NCI-H187 (cell line): Measurements from ENCODE around the gene BRPF3.

ENCODE experiments used
- DNase-seq, 2 experiments: peaks; one replicate each; lab custom pipeline; 2025; lab: John Stamatoyannopoulos, UW

The BRPF3 gene

DNA sequence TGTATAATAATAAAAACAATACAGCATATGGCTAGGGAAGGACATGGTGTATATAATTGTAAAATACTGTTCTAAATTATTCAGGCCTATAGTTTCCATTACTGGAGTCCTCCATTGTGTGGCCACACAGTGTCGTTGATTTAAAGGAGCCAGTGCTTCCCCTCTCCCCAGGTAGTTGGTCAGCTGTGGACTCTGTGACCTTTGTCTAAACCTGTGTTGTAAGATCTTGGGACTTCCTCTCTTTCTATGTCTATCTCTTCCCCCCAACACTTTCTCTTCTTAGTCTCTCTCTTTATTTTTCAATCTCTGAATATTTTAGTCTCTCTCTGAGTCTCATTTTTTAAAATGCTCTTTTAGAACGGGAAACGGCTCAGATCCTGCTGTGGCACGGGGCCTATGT is 35.6 kb downstream of the BRPF3 start:
- no peak for DNase-seq

GRCh38 chr6:36235309-36235708 is 38.8 kb downstream of the BRPF3 start:
- DNase-seq: no peak

GRCh38 chr6:36235862-36236261 is 39.3 kb downstream of the BRPF3 start:
- no peak for DNase-seq

GRCh38 chr6:36239774-36240173 is 43.2 kb downstream of the BRPF3 start:
- no peak for DNase-seq

DNA sequence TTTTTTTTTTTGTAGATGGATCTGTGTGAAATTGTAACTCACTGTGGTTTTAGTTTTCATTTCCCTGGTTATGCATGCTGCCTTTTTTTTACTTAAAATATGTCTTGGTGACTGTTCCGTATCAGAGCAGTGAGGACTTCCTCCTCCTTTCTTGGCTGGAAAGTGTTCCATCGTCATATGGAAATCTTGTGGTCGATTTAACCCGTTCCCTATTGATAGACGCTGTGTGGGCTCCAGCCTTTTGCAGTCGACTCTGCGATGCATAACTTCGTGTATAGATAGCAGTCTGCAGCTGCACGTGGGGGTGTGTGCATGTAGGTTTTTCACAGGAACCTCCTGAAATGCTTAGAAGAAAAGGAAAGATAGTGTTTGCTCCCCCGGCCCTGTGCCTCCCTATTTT is 45.2 kb downstream of the BRPF3 start:
- DNase-seq: no peak

GRCh38 chr6:36242161-36242560 is 45.6 kb downstream of the BRPF3 start:
- DNase-seq: no peak

DNA sequence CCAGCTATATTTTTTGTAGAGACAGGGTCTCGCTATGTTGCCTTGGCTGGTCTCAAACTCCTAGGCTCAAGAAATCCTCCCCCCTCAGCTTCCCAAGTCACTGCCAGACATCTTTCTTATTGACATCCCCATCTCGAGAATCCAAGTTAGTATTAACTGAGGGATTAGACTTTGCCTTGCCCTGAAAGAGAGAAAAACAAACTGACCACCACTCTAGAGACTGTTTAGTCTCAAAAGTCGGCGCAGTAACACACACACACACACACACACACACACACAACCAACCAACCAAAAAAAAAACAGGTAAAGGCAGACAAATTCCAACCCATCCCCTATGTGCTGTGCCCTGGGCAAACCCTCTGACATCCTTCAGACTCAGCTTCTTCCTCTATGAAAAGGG is 46.1 kb downstream of the BRPF3 start:
- DNase-seq: no peak

DNA sequence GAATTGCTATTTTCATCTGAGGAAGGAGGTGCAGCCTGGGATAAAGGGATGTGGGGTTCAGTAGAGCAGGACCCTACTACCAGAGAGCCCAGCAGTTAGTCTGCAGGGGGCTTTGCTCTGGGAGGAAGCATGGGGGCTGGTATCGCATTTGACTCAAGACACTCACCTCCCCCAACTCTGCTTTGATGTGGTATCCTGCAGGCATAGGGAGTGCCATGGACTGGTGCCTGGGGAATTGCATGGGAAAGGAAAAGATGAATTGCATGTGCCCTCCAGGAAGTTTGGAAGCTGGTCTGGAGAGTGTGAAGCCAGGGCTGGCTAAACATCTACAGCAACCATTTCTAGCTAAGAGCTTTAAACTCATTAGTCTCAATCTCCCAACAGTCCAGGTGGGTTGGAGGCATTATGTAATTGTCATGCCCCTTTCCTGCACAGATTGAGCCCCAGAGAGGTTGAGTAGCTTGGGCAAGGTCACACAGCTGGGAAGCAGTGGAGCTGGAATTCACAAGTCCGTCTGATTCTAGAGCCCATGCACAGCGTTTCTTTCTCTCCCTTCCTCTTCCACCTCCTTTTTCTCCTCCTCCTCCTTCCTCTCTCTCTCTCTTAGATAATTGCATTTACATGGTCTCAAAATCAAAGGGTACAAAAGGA is 47.1 kb downstream of the BRPF3 start:
- no peak for DNase-seq

DNA sequence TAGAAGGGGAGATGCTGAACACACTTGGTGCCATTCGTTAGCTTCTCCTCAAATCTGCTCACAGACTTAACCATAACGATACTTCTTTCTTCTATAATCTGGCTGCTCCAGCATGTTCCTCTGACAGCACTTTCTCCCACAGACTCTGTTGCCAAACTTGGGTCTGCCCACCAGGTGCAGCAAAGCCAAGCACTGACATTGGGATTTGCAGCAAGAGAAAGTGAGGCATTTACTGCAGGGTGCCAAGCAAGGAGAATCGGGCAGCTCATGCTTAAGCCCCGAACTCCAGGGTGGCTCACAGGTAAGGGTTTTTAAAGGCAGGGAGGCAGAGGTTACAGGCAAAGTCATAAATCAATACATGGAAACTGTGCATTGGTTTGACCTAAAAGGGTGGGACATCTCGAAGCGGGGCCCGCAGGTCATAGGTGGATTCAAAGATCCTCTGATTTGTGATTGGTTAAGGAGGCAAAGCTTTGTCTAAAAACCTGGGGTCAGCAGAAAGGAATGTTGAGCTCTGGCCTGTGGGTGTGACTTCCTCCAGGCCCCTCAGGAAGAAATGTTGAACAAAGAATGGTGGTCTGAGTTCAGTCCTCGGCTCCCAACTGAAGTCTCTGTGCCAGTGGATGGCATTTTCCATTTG is 48.2 kb downstream of the BRPF3 start:
- no peak for DNase-seq

DNA sequence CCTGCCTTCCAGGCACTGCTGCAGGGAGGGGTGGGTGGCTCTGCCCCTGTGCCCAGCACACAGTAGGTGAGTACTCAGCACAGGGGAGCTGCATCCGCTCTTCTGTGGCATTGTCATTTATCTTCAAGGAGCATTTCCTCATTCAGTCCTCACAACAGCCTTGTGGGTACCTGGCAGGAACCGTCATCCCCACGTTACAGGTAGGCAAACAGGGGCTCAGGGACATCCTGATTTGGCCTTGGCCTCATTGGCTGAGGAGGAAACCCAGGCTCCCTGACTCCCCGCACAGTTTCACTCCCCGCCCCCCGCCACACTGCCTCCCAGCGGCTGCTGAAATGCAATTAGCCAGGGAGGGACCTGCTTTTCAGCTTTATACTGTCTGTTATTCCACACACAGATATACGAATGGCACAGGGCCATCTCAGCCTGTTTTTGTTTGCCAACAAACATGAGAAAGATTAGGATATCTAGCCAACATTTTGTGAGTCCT is 49.1 kb downstream of the BRPF3 start:
- no peak for DNase-seq

DNA sequence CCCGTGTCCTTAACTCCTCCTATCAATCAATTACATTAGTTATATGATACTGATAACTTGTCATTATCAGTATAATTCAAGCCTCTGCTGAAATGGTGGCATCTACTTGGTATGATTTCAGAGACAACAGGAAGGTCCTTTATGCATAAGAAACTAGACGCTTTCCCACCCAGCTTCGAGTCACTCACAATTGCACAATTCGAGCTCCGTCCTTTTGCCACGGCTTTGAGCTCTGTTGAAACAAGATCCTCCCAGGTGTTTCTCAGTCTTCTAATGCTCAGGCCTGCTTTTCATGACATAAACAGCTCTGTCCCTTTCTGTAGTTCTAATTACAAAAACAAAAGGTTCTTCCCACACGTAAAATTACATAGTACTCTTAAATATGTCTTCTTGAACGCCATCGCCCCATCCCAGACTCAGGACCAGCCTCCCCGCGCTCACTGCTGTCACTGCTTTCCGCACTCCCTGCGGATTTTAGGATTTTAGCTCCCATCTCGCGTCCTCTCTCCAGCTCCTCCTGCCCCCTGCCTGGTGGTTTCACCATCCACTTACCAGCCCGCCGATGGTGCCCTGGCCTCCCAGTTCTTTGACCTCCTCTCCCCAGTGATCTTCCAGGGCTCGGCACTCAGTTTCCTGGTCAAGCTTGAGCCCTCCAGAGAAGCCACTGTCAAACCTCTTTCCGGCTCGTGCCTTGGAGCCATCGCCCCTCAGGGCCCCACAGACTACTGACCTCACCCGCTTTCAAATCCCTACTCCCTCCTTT is 50.1 kb downstream of the BRPF3 start:
- DNase-seq: no peak

DNA sequence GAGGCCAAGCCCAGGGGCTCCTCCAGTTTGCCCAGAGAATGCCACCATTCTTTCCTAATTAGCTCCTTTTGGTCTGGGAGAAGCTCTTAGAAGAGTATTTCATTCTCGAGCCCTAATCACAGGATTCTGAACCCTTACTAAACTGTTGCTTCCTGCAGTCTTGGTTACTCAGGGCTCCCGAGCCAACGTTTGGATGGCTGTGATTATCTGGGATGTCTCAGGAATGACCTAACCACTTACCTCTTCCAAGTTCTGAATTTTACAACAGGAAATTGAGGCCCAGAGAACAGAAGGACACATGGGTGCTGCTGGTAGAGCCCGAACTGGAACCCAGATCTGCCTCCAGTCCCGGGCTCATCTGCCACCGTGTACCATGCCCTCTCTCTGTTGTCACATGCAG is 51.1 kb downstream of the BRPF3 start:
- no peak for DNase-seq

DNA sequence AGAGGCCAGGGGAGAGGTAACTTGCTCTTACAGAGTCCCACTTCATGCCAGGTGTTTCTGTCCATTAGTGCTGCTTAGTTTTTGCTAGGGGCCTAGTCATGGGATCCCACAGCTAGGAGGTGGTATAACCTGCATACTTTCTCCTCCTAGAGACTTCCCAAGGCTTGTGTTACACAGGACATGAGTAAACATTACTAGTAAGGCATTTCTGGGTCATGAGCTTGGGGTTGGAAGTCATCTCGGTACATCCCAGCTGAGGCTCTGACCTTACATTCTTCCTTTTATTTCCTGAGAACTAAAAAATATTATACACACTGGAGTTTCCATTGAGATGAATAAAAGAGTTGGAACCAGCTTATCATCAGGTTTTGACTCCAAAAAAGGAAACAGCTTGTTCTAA is 52.4 kb downstream of the BRPF3 start:
- no peak for DNase-seq

DNA sequence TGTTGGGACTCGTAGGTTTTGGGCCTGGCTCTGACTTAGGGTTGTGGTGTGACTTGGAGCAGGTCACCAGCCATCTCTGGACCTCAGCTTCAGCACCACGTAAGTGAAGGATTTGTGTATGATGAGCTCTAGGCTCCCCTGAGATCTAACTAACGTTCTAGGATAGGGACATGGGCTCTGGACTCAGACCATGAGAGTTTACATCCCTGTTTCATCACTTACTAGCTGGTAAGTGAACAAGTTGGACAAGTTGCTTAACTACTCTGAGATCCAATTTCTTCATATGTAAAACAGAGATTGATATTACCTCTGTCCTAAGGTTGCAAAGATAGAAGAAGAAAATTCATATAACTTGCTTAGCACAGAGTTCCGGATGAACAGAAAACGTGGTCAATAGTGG is 53.0 kb downstream of the BRPF3 start:
- DNase-seq: no peak

- no peak for DNase-seq
Observed at GRCh38 chr6:36252005-36252404, 55.5 kb downstream of the BRPF3 start.

DNA sequence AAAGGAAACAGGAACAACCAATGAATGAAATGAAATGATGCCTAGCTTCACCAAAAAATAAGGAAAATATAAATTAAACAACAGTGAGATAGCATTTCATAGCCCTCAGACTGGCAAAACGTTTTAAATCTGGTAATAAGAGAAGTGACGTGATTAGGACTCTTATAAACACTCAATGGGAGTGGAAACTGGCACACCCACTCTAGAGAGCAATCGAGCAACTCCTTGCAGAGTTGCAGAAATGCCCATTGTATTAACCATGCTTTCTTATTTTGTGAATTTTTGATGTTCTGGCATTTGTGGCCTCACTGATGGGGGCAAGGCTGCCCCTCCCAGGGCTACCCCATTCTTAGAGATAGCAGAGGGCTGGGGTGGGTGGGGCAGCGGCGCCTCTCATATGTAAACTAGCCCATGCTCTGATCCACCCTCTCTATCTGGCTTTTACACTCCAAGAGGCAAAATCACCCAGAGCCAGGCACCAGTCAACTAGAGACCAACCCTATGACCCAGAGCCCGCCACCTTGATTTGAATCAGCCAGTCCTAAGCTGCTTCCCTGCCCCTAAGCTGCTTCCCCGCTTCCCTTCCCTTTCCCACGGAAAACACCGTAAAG is 67.0 kb downstream of the BRPF3 start:
- no peak for DNase-seq

DNA sequence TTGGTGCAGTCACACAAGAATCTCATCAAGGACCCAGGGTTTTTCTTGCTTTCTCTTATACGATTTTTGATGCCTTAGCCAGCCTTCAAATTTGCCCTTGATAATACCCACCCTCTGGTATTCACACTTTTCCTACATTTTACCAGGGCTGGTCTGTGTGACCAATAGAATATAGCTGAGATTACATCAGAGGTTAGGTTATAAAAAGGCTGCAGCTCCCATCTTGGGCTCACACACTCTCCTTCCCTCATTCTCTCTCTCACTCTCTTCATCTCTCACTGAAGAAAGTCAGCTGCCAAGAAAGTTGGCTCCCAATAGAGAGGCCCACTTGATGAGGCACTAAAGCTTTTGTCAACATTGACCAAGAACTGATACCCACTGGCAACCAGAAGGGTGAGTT is 69.2 kb downstream of the BRPF3 start:
- no peak for DNase-seq

DNA sequence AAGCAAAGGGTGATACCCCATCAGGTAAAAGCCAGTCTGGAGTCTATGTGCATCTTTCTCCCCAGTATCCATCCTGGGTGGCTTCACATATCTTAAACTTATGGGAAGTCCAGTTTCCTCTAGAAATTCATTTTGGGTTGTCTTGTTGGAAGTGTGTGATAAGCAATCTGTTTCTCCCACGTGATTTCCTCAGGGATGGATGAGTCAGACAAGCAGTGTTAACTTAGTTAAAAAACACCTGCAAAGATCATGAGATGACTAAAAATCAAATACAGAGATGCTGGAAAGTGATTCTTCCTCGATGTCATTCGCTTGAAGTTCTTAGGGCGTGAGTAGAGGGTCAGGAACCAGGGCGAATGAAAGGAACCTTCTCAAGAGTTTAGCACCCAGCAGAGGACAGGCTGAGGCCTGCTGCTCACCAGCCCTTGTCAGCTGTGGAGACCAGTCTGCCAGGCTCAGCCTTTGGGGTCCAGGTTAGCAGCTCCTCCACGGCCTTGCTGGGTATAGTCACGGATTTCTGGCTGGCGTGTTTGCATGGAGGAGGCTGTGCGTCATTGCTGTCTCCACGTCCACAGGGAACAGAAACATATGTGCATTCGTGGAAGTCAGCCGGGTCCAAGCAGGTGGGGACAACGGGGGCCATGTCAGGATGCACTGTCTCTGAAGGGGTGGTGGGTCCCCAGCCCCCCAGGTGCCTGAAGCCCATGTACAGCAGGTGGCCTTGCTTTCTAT is 70.5 kb downstream of the BRPF3 start:
- no peak for DNase-seq

DNA sequence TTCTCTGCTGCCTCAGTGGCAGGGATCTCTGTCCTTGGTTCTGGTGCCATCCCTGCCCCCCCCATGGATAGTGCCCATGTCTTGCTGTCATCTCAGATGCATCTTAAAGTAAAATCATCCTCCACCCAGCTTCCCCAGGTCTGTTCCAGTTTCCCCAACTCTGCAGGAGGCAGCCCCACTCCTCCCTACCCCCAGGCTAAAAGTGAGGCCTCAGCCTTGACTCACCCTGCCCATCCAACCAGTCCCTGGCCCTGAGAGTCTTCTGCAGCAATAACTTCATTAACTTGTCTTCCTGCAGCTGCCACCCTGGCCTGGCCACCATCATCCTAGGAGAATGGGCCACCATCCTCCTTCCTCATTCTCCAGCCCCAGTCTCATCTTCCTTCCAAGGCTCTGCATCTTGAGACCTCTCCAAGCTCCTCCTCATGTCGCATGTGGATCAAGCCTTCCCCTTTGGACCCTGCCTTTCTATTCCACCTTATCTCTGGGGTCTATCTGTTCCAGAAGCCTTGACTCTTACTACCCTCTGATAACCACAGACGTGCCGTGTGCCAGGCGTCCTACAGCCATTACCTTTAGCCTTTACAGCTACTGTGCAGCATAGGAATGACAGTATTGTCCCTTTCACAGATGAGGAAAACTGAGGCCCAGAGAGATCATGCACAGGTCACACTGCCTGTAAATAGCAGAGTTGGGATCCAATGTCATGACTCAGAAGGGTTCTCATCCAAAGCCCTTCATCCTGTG is 71.4 kb downstream of the BRPF3 start:
- no peak for DNase-seq

- no peak for DNase-seq
Observed at GRCh38 chr6:36268478-36269275, 72.1 kb downstream of the BRPF3 start.
